ENCODE measurements around the gene BCAS3.

The BCAS3 gene

GRCh38 chr17:60744355-60744966 lies 66.8 kb downstream of the BCAS3 start:
- no peak overlapping the region for H3K4me3 ChIP-seq (ENCODE audit: low read length)
- H3K4me2 ChIP-seq (ENCODE audit: low read length) = no peak overlapping the region
- H3K27me3 ChIP-seq (ENCODE audit: control insufficient read depth, low read length) = no peaks in the 10 kb centered on the region

GRCh38 chr17:60745544-60745943 lies 67.9 kb downstream of the BCAS3 start:
- Histone ChIP-seq H3K4me1 (ENCODE audit: control insufficient read depth, low read length) (no peaks in the 10 kb centered on the region), H3K9me2 (replicated peaks; ENCODE audit: control insufficient read depth, low read length) (no peaks in the 10 kb centered on the region), H3K27me3 (ENCODE audit: control insufficient read depth, low read length) (no peaks in the 10 kb centered on the region), H3K4me3 (ENCODE audit: low read length) (no peak overlapping the region), H3K79me2 (ENCODE audit: control insufficient read depth, low read length) (no peaks in the 10 kb centered on the region), H3F3A (ENCODE audit: control insufficient read depth, insufficient read depth) (no peaks in the 10 kb centered on the region), H3K9me3 (ENCODE audit: control insufficient read depth, insufficient read depth, low read length) (no peaks in the 10 kb centered on the region), H3K4me2 (ENCODE audit: low read length) (no peak overlapping the region), H4K20me1 (ENCODE audit: control insufficient read depth, insufficient read depth, low read depth, low read length) (no peaks in the 10 kb centered on the region), H3K27ac (ENCODE audit: low read depth, low read length) (no peak overlapping the region), H3K36me3 (ENCODE audit: control insufficient read depth, low read length) (no peaks in the 10 kb centered on the region)
- no peak for TF ChIP-seq EZH2phosphoT487 (IDR thresholded peaks at IDR 0.05; ENCODE audit: borderline replicate concordance, low read length)
- TF ChIP-seq CTCF (IDR thresholded peaks at IDR 0.05; ENCODE audit: low read depth, low read length, poor library complexity, severe bottlenecking) = no peak

More at GRCh38 chr17:60744355-60744966, 66.8 kb downstream of the BCAS3 start:
- Histone ChIP-seq H3K36me3 (ENCODE audit: control insufficient read depth, low read length) (no peaks in the 10 kb centered on the region), H3F3A (ENCODE audit: control insufficient read depth, insufficient read depth) (no peaks in the 10 kb centered on the region), H3K9me2 (replicated peaks; ENCODE audit: control insufficient read depth, low read length) (no peaks in the 10 kb centered on the region), H3K79me2 (ENCODE audit: control insufficient read depth, low read length) (no peaks in the 10 kb centered on the region), H3K9me3 (ENCODE audit: control insufficient read depth, insufficient read depth, low read length) (no peaks in the 10 kb centered on the region), H3K27ac (ENCODE audit: low read depth, low read length) (no peak overlapping the region), H4K20me1 (ENCODE audit: control insufficient read depth, insufficient read depth, low read depth, low read length) (no peaks in the 10 kb centered on the region), H3K4me1 (ENCODE audit: control insufficient read depth, low read length) (no peaks in the 10 kb centered on the region)
- no peak for TF ChIP-seq EZH2phosphoT487 (IDR thresholded peaks at IDR 0.05; ENCODE audit: borderline replicate concordance, low read length)
- TF ChIP-seq CTCF (IDR thresholded peaks at IDR 0.05; ENCODE audit: low read depth, low read length, poor library complexity, severe bottlenecking) = no peak

- no peaks in the 10 kb centered on the region for H3K36me3 ChIP-seq (ENCODE audit: control insufficient read depth, low read length)
- H3K79me2 ChIP-seq (ENCODE audit: control insufficient read depth, low read length) = no peaks in the 10 kb centered on the region
- no peak overlapping the region for H3K4me3 ChIP-seq (ENCODE audit: low read length)
- no peaks in the 10 kb centered on the region for H3K27me3 ChIP-seq (ENCODE audit: control insufficient read depth, low read length)
- no peaks in the 10 kb centered on the region for H3K9me2 ChIP-seq (replicated peaks; ENCODE audit: control insufficient read depth, low read length)
- H3F3A ChIP-seq (ENCODE audit: control insufficient read depth, insufficient read depth) = no peaks in the 10 kb centered on the region
- H3K9me3 ChIP-seq (ENCODE audit: control insufficient read depth, insufficient read depth, low read length) = no peaks in the 10 kb centered on the region
- H3K4me1 ChIP-seq (ENCODE audit: control insufficient read depth, low read length) = no peaks in the 10 kb centered on the region
- TF ChIP-seq CTCF (IDR thresholded peaks at IDR 0.05; ENCODE audit: low read depth, low read length, poor library complexity, severe bottlenecking) = no peak
- no peak overlapping the region for H3K27ac ChIP-seq (ENCODE audit: low read depth, low read length)
- no peak overlapping the region for H3K4me2 ChIP-seq (ENCODE audit: low read length)
- no peaks in the 10 kb centered on the region for H4K20me1 ChIP-seq (ENCODE audit: control insufficient read depth, insufficient read depth, low read depth, low read length)
Measured at GRCh38 chr17:60747069-60747808, 69.6 kb downstream of the BCAS3 start.

All from DOHH2 (cell line).